ENCODE data around the gene ARFGAP1. TPM values are rescaled to one million over a fixed set of nuclear protein-coding genes. Genes with fewer than 3 reads are reported as not detected.

Gene ARFGAP1
- total and polyA plus RNA-seq, 2 donors (not counting 3 experiments of a cell fraction or from before 2014, with no cell fraction given), result 93.7 to 126 TPM

DNA sequence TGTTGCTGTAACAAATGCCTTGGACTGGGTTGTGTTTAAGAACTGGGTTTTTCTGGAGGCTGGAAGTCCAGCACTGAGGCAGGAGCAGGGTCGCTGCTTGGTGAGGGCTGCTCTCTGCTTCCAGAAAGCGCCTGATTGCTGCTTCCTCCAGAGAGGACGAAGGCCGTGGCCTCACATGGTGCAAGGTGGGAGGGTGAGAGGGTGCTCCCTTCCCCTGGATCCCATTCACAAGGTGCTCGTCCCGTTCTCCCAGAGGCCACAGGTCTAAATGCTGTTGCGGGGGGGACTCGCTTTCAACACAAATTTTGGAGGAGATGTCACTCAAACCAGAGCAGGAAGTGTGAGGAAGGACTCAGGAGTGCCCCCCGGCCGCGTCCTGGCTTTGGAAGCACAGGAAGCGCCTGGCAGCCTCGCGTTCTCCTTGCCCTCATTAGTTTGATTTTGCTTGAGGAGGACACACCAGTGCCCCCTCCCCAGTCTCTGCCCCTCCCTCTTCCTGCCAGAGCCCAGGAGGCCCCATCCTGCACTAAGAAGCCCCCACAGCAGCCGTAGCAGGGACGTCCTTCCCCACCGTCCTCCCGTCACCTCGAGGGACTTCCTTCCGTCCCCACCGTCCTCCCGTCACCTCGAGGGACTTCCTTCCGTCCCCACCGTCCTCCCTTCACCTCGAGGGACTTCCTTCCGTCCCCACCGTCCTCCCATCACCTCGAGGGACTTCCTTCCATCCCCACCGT is 10.7 kb upstream of the ARFGAP1 start:
- H3K27me3 ChIP-seq (ENCODE audit: control insufficient read depth in 2 of 2, insufficient read depth in 2 of 2, low read length in 2 of 2), result peaks cover 9 to 10% of the 10 kb centered on the region in 2 experiments
- dilution Hi-C loops (cut with MboI; ENCODE audit: extremely low pct_ligation_motif_present, low sequenced_read_pairs) (no loop called here), intact Hi-C loops (cut with micrococcal nuclease) (no loop called here)
- TF ChIP-seq, protein P1, sequence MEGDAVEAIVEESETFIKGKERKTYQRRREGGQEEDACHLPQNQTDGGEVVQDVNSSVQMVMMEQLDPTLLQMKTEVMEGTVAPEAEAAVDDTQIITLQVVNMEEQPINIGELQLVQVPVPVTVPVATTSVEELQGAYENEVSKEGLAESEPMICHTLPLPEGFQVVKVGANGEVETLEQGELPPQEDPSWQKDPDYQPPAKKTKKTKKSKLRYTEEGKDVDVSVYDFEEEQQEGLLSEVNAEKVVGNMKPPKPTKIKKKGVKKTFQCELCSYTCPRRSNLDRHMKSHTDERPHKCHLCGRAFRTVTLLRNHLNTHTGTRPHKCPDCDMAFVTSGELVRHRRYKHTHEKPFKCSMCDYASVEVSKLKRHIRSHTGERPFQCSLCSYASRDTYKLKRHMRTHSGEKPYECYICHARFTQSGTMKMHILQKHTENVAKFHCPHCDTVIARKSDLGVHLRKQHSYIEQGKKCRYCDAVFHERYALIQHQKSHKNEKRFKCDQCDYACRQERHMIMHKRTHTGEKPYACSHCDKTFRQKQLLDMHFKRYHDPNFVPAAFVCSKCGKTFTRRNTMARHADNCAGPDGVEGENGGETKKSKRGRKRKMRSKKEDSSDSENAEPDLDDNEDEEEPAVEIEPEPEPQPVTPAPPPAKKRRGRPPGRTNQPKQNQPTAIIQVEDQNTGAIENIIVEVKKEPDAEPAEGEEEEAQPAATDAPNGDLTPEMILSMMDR (IDR thresholded peaks at IDR 0.05; ENCODE audit: extremely low read depth in 1 of 2, insufficient read depth in 1 of 2, low read depth in 1 of 2, low read length in 2 of 2), result no peak
- TF ChIP-seq MYC (IDR thresholded peaks at IDR 0.05; ENCODE audit: low read depth, low read length) (no peak), FOS (IDR thresholded peaks at IDR 0.05; ENCODE audit: borderline replicate concordance, insufficient read depth, low read length) (no peak), JUN (IDR thresholded peaks at IDR 0.05; ENCODE audit: borderline replicate concordance, insufficient read depth, insufficient read length, low read depth) (no peak), POLR2A (IDR thresholded peaks at IDR 0.05; ENCODE audit: low read depth, low read length) (no peak), POLR2AphosphoS5 (IDR thresholded peaks at IDR 0.05; ENCODE audit: insufficient read depth, low read depth, low read length) (no peak), GATA2 (IDR thresholded peaks at IDR 0.05; ENCODE audit: insufficient read depth, insufficient read length, low read depth, low read length) (no peak), EZH2 (IDR thresholded peaks at IDR 0.05; ENCODE audit: borderline replicate concordance, low read depth, low read length, severe bottlenecking) (no peak)
- TF ChIP-seq, protein P2, sequence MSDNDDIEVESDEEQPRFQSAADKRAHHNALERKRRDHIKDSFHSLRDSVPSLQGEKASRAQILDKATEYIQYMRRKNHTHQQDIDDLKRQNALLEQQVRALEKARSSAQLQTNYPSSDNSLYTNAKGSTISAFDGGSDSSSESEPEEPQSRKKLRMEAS (IDR thresholded peaks at IDR 0.05; ENCODE audit: insufficient read depth, insufficient read length), result no peak
- BruUV-seq (replicated peaks), result no TSS peak
- H2AFZ ChIP-seq (ENCODE audit: low read depth, low read length), result no peak overlapping the region
- DNase-seq (ENCODE audit: low read depth, low spot score), result no peak
- no peaks in the 10 kb centered on the region for H3K9me3 ChIP-seq (replicated peaks; ENCODE audit: control insufficient read depth, insufficient read depth, low read length)
- H3K4me3 ChIP-seq (replicated peaks in 1 of 3; ENCODE audit: insufficient read depth in 1 of 3, low read depth in 1 of 3, low read length in 3 of 3), result no peak overlapping the region
- FAIRE-seq, result no peak
- no peak overlapping the region for H3K9ac ChIP-seq (replicated peaks; ENCODE audit: extremely low read depth, insufficient read depth, low read length)
- no peaks in the 10 kb centered on the region for H3K9me1 ChIP-seq (replicated peaks; ENCODE audit: control insufficient read depth, extremely low read depth, insufficient read depth, low read length)
- H3K27ac ChIP-seq (ENCODE audit: insufficient read depth, low read depth, low read length), result no peak overlapping the region
- no peaks in the 10 kb centered on the region for H4K20me1 ChIP-seq (replicated peaks; ENCODE audit: control insufficient read depth, extremely low read depth, insufficient read depth, low read length)
- no peaks in the 10 kb centered on the region for H3K79me2 ChIP-seq (ENCODE audit: control insufficient read depth, insufficient read depth, low read length)
- no peaks in the 10 kb centered on the region for H3K36me3 ChIP-seq (ENCODE audit: control insufficient read depth in 2 of 2, extremely low read depth in 1 of 2, insufficient read depth in 2 of 2, low read length in 2 of 2)
- ChIA-PET CTCF (no interaction called here), POLR2A (no interaction called here)
- no peak overlapping the region for H3K4me2 ChIP-seq (ENCODE audit: insufficient read depth, low read length)
- H3K4me1 ChIP-seq (ENCODE audit: control insufficient read depth, extremely low read depth, insufficient read depth, low read length), result no peaks in the 10 kb centered on the region
